Thyroid gland (tissue), 4 donors: ENCODE measurements around the gene TRPM6.

ENCODE experiments used
- POLR2A ChIP-seq, 2 donors: fragments of 450-650 bp; IDR thresholded peaks; one replicate each; pipeline ENCODE4 v1.6.1; 2017; ENCODE audit warnings: antibody characterized with exemption in 2 of 2, mild to moderate bottlenecking in 2 of 2, moderate library complexity in 1 of 2
- TF ChIP-seq, protein P1 (sequence below), 6 experiments: fragments of 200-600 bp in 3 of 6; fragments of 450-650 bp in 3 of 6; sonication (generic) in 3 of 6; IDR thresholded peaks; one replicate each; pipeline ENCODE4 v1.5.1; 2016 to 2019; ENCODE audit warnings: antibody characterized with exemption in 6 of 6, mild to moderate bottlenecking in 2 of 6, inconsistent platforms in 1 of 6, moderate library complexity in 1 of 6

DNA sequence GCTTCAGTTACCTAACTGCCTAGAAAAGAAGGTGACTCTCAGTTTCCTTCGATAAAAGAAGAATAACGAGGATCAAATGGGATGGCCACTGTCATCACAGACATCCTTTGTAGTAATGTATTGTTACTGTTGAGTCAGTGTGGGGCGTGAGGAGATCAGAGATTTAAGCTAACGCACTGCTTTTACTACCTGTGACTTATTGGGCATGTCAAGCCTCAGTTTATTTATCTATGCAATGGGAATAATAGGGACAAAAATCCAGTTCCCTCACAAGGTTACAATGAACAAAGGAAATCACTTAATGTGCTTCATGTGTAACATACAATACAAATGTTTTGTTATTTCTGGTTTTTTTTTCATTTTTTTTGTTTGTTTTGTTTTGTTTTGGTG, 255 bp upstream of the TRPM6 start:
- no peak for TF ChIP-seq POLR2A (IDR thresholded peaks at IDR 0.05)
- TF ChIP-seq, protein P1, sequence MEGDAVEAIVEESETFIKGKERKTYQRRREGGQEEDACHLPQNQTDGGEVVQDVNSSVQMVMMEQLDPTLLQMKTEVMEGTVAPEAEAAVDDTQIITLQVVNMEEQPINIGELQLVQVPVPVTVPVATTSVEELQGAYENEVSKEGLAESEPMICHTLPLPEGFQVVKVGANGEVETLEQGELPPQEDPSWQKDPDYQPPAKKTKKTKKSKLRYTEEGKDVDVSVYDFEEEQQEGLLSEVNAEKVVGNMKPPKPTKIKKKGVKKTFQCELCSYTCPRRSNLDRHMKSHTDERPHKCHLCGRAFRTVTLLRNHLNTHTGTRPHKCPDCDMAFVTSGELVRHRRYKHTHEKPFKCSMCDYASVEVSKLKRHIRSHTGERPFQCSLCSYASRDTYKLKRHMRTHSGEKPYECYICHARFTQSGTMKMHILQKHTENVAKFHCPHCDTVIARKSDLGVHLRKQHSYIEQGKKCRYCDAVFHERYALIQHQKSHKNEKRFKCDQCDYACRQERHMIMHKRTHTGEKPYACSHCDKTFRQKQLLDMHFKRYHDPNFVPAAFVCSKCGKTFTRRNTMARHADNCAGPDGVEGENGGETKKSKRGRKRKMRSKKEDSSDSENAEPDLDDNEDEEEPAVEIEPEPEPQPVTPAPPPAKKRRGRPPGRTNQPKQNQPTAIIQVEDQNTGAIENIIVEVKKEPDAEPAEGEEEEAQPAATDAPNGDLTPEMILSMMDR (IDR thresholded peaks at IDR 0.05), result no peak
